PC-9 (cell line): ENCODE results near the gene UNC5C. TPM values are rescaled to one million over a fixed set of nuclear protein-coding genes. Genes with fewer than 3 reads are reported as not detected.

Experiments
- BruUV-seq: library from RNA; stranded (reverse); fragments of 400-500 nt; replicated peaks from 2 replicates; lab custom pipeline; 2021; lab: Mats Ljungman, UMichigan
- CTCF ChIA-PET: fragments of 300-600 bp; sonication (Branson Sonifier 250); formaldehyde crosslinking; loops from one replicate; lab custom pipeline; 2022; ENCODE audit warnings: antibody characterized with exemption; lab: Charles Lee
- POLR2A ChIA-PET: fragments of 300-600 bp; sonication (Branson Sonifier 250); formaldehyde crosslinking; loops from one replicate; lab custom pipeline; 2022; ENCODE audit warnings: antibody characterized with exemption; ENCODE audit not compliant: unreplicated experiment; lab: Charles Lee
- DNase-seq, 2 experiments: peaks; one replicate each; pipeline versions ENCODE4 v3.0.0 to v3.0.0-alpha.2; 2015 to 2022; ENCODE audit warnings: mixed read lengths in 1 of 2
- H2AFZ ChIP-seq: fragments of 200-600 bp; sonication (generic); 2 replicates; pipeline ENCODE4 v1.8.1; 2017; ENCODE audit warnings: antibody characterized with exemption
- H3F3A ChIP-seq: fragments of 200-600 bp; sonication (generic); 2 replicates; pipeline ENCODE4 v1.8.1; 2017; ENCODE audit warnings: antibody characterized with exemption, mild to moderate bottlenecking, low read depth; ENCODE audit not compliant: insufficient read depth
- H3K27ac ChIP-seq: fragments of 200-600 bp; sonication (generic); 2 replicates; pipeline ENCODE4 v1.6.1; 2016; ENCODE audit warnings: mixed run types
- H3K27me3 ChIP-seq: fragments of 200-600 bp; sonication (generic); 2 replicates; pipeline ENCODE4 v1.6.1; 2016; ENCODE audit warnings: low read depth, mixed run types; ENCODE audit not compliant: insufficient read depth
- H3K36me3 ChIP-seq: fragments of 200-600 bp; sonication (generic); 2 replicates; pipeline ENCODE4 v1.6.1; 2016; ENCODE audit warnings: low read depth, mixed run types
- H3K4me1 ChIP-seq: fragments of 200-600 bp; sonication (generic); replicated peaks from 2 replicates; pipeline ENCODE4 v1.6.1; 2016; ENCODE audit warnings: mixed run types; ENCODE audit not compliant: insufficient read depth
- H3K4me2 ChIP-seq: fragments of 200-600 bp; sonication (generic); 2 replicates; pipeline ENCODE4 v1.6.1; 2017; ENCODE audit warnings: mixed run types
- H3K4me3 ChIP-seq: fragments of 200-600 bp; sonication (generic); 2 replicates; pipeline ENCODE4 v1.6.1; 2016; ENCODE audit warnings: mixed run types
- H3K79me2 ChIP-seq: fragments of 200-600 bp; sonication (generic); 2 replicates; pipeline ENCODE4 v1.6.1; 2017; ENCODE audit warnings: low read depth, mixed run types
- H3K9me2 ChIP-seq: fragments of 200-600 bp; sonication (generic); 2 replicates; pipeline ENCODE4 v1.8.1; 2017; ENCODE audit warnings: mild to moderate bottlenecking; ENCODE audit not compliant: insufficient read depth
- H3K9me3 ChIP-seq: fragments of 200-600 bp; sonication (generic); 2 replicates; pipeline ENCODE4 v1.8.1; 2016; ENCODE audit warnings: low read depth; ENCODE audit not compliant: insufficient read depth
- H4K20me1 ChIP-seq: fragments of 200-600 bp; sonication (generic); 2 replicates; pipeline ENCODE4 v1.8.1; 2017; ENCODE audit not compliant: insufficient read depth
- CTCF ChIP-seq: fragments of 200-600 bp; sonication (generic); conservative IDR thresholded peaks from 2 replicates; pipeline ENCODE4 v1.6.1; 2017; ENCODE audit warnings: mixed run types, antibody characterized with exemption, mild to moderate bottlenecking, moderate library complexity
- EZH2 ChIP-seq: fragments of 200-600 bp; sonication (generic); IDR thresholded peaks from 2 replicates; pipeline ENCODE4 v1.8.0; 2017; ENCODE audit warnings: antibody characterized with exemption, low read depth
- intact Hi-C: fragments of 100-400 bp; cut with micrococcal nuclease; formaldehyde crosslinking; loops from one replicate; pipeline ENCODE4 v1.10.0; 2022; ENCODE audit not compliant: unreplicated experiment
- total RNA-seq: library from RNA; stranded (reverse); gene quantifications from 2 replicates; pipeline ENCODE4 v1.2.3, GENCODE V29; 2021

Gene UNC5C
- total RNA-seq, 1 experiment from 2014 or later = not detected

- Histone ChIP-seq H3K4me2 (no peak overlapping the region), H3K4me1 (no peaks in the 10 kb centered on the region), H3K9me2 (no peaks in the 10 kb centered on the region), H3K27me3 (no peaks in the 10 kb centered on the region), H3K27ac (no peak overlapping the region), H3K79me2 (no peaks in the 10 kb centered on the region), H4K20me1 (no peaks in the 10 kb centered on the region), H3K9me3 (no peaks in the 10 kb centered on the region), H3K4me3 (no peak overlapping the region), H3F3A (no peaks in the 10 kb centered on the region), H3K36me3 (no peaks in the 10 kb centered on the region), H2AFZ (no peak overlapping the region)
- ChIA-PET CTCF (no interaction called here), POLR2A (interaction anchor here (0.8 kb wide), 1 partner anchor 165 kb away, joined by 9 read pairs; no protein-coding TSS in a partner anchor)
- no TSS peak for BruUV-seq
- DNase-seq = no peak
- intact Hi-C loops = no loop called here
- no peak for TF ChIP-seq EZH2
- TF ChIP-seq CTCF = no peak
Observed at GRCh38 chr4:95528388-95528948, 20.3 kb downstream of the UNC5C start.

GRCh38 chr4:95526075-95526474 is 22.7 kb downstream of the UNC5C start:
- H3K4me1 ChIP-seq = no peaks in the 10 kb centered on the region
- no peaks in the 10 kb centered on the region for H3K9me2 ChIP-seq
- DNase-seq = no peak
- no peak overlapping the region for H2AFZ ChIP-seq
- H3F3A ChIP-seq = no peaks in the 10 kb centered on the region
- no TSS peak for BruUV-seq
- intact Hi-C loops = no loop called here
- H3K9me3 ChIP-seq = no peaks in the 10 kb centered on the region
- TF ChIP-seq EZH2 (no peak), CTCF (no peak)
- no peak overlapping the region for H3K27ac ChIP-seq
- no peak overlapping the region for H3K4me2 ChIP-seq
- CTCF ChIA-PET = no interaction called here
- POLR2A ChIA-PET = interaction anchor here (0.6 to 0.7 kb wide), 2 partner anchors 17 to 1953 kb away, joined by 5 to 8 read pairs; no protein-coding TSS in a partner anchor
- H3K79me2 ChIP-seq = no peaks in the 10 kb centered on the region
- no peaks in the 10 kb centered on the region for H3K27me3 ChIP-seq
- no peaks in the 10 kb centered on the region for H3K36me3 ChIP-seq
- no peaks in the 10 kb centered on the region for H4K20me1 ChIP-seq
- H3K4me3 ChIP-seq = no peak overlapping the region

- H3K27ac ChIP-seq = no peak overlapping the region
- ChIA-PET POLR2A (no interaction called here), CTCF (no interaction called here)
- BruUV-seq = no TSS peak
- H3K4me2 ChIP-seq = no peak overlapping the region
- TF ChIP-seq EZH2 = no peak
- no peaks in the 10 kb centered on the region for H3K4me1 ChIP-seq
- H3K9me2 ChIP-seq = no peaks in the 10 kb centered on the region
- H3K79me2 ChIP-seq = no peaks in the 10 kb centered on the region
- no peaks in the 10 kb centered on the region for H3K27me3 ChIP-seq
- intact Hi-C loops = no loop called here
- no peaks in the 10 kb centered on the region for H3K36me3 ChIP-seq
- no peak overlapping the region for H2AFZ ChIP-seq
- DNase-seq = no peak
- no peak overlapping the region for H3K4me3 ChIP-seq
- H3K9me3 ChIP-seq = no peaks in the 10 kb centered on the region
- H3F3A ChIP-seq = no peaks in the 10 kb centered on the region
- H4K20me1 ChIP-seq = no peaks in the 10 kb centered on the region
Observed at GRCh38 chr4:95524729-95525128, 24.0 kb downstream of the UNC5C start.

- H2AFZ ChIP-seq = no peak overlapping the region
- no peak overlapping the region for H3K4me3 ChIP-seq
- intact Hi-C loops = no loop called here
- H3K27me3 ChIP-seq = no peaks in the 10 kb centered on the region
- no peaks in the 10 kb centered on the region for H3K9me2 ChIP-seq
- H3F3A ChIP-seq = no peaks in the 10 kb centered on the region
- no TSS peak for BruUV-seq
- no peak overlapping the region for H3K27ac ChIP-seq
- H3K36me3 ChIP-seq = no peaks in the 10 kb centered on the region
- CTCF ChIA-PET = no interaction called here
- H3K4me2 ChIP-seq = no peak overlapping the region
- no peaks in the 10 kb centered on the region for H3K4me1 ChIP-seq
- H3K9me3 ChIP-seq = no peaks in the 10 kb centered on the region
- H3K79me2 ChIP-seq = no peaks in the 10 kb centered on the region
- POLR2A ChIA-PET = no interaction called here
- DNase-seq = no peak
- TF ChIP-seq EZH2 = no peak
- TF ChIP-seq CTCF = no peak
- no peaks in the 10 kb centered on the region for H4K20me1 ChIP-seq
Observed at GRCh38 chr4:95524184-95524583, 24.6 kb downstream of the UNC5C start.
